GM18505 (cell line): ENCODE results near the gene EWSR1.

Experiments
- ATAC-seq: cut with Tn5 transposase; IDR thresholded peaks from one replicate; pipeline ENCODE4 v1.9.1; 2021; ENCODE audit not compliant: unreplicated experiment
- POLR2A ChIP-seq: IDR thresholded peaks from 4 replicates; pipeline ENCODE4 v1.6.1; 2011; ENCODE audit warnings: borderline replicate concordance; ENCODE audit not compliant: insufficient read depth, insufficient read length; ENCODE audit errors: extremely low read depth

Gene EWSR1

GRCh38 chr22:29330753-29331152 lies 62.7 kb downstream of the EWSR1 start:
- no peak for TF ChIP-seq POLR2A
- ATAC-seq = no peak

- no peak for ATAC-seq
- no peak for TF ChIP-seq POLR2A
Observed at GRCh38 chr22:29331213-29331612, 63.1 kb downstream of the EWSR1 start.

- no peak for ATAC-seq
- no peak for TF ChIP-seq POLR2A
Observed at GRCh38 chr22:29331658-29332300, 63.7 kb downstream of the EWSR1 start.

GRCh38 chr22:29332886-29333496 lies 64.9 kb downstream of the EWSR1 start:
- no peak for ATAC-seq
- TF ChIP-seq POLR2A = no peak

- ATAC-seq = no peak
Observed at GRCh38 chr22:29334148-29334547, 66.1 kb downstream of the EWSR1 start.

GRCh38 chr22:29334696-29335344 lies 66.8 kb downstream of the EWSR1 start:
- no peak for TF ChIP-seq POLR2A
- no peak for ATAC-seq

More at GRCh38 chr22:29334148-29334547, 66.1 kb downstream of the EWSR1 start:
- TF ChIP-seq POLR2A = no peak

- no peak for TF ChIP-seq POLR2A
- no peak for ATAC-seq
Observed at GRCh38 chr22:29335656-29336055, 67.6 kb downstream of the EWSR1 start.

- no peak for TF ChIP-seq POLR2A
- ATAC-seq = no peak
Observed at GRCh38 chr22:29336751-29337490, 68.9 kb downstream of the EWSR1 start.

GRCh38 chr22:29337631-29338284 lies 69.7 kb downstream of the EWSR1 start:
- TF ChIP-seq POLR2A = no peak
- no peak for ATAC-seq

- ATAC-seq = no peak
- TF ChIP-seq POLR2A = no peak
Observed at GRCh38 chr22:29338398-29338797, 70.3 kb downstream of the EWSR1 start.

- ATAC-seq = no peak
- no peak for TF ChIP-seq POLR2A
Observed at GRCh38 chr22:29339381-29340235, 71.5 kb downstream of the EWSR1 start.

GRCh38 chr22:29340566-29340965 lies 72.5 kb downstream of the EWSR1 start:
- TF ChIP-seq POLR2A = no peak
- no peak for ATAC-seq

- ATAC-seq = no peak
- no peak for TF ChIP-seq POLR2A
Observed at GRCh38 chr22:29341056-29341848, 73.2 kb downstream of the EWSR1 start.

- no peak for TF ChIP-seq POLR2A
- no peak for ATAC-seq
Observed at GRCh38 chr22:29341849-29342127, 73.7 kb downstream of the EWSR1 start.
